Articular chondrocyte of knee joint (primary cell): ENCODE results near the gene KLHDC9. TPM values are rescaled to one million over a fixed set of nuclear protein-coding genes. Genes with fewer than 3 reads are reported as not detected.

Experiments used
- small RNA-seq: library from RNA; depleted of rRNA; stranded (forward); fragments of <200 nt; gene quantifications from one replicate; pipeline ENCODE3, GENCODE V24; 2012
- total RNA-seq: library from RNA; depleted of rRNA; stranded (reverse); fragments of >200 nt; gene quantifications from 2 replicates; pipeline ENCODE4 v1.2.3, GENCODE V29; 2012

Gene KLHDC9, protein sequence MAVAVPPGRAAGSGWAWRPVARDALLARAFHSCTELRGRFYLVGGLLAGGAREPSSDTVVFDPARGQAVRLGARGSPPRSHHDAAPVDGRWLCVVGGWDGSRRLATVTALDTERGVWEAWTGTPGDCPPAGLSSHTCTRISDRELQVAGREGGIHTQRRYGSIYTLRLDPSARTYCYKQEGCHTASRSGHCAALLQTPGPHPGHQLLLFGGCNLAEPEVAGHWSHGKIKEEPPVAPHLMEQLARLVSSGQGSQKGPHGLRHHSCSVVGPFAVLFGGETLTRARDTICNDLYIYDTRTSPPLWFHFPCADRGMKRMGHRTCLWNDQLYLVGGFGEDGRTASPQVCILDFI
- total RNA-seq, result 1.4 TPM in 2 replicates

DNA sequence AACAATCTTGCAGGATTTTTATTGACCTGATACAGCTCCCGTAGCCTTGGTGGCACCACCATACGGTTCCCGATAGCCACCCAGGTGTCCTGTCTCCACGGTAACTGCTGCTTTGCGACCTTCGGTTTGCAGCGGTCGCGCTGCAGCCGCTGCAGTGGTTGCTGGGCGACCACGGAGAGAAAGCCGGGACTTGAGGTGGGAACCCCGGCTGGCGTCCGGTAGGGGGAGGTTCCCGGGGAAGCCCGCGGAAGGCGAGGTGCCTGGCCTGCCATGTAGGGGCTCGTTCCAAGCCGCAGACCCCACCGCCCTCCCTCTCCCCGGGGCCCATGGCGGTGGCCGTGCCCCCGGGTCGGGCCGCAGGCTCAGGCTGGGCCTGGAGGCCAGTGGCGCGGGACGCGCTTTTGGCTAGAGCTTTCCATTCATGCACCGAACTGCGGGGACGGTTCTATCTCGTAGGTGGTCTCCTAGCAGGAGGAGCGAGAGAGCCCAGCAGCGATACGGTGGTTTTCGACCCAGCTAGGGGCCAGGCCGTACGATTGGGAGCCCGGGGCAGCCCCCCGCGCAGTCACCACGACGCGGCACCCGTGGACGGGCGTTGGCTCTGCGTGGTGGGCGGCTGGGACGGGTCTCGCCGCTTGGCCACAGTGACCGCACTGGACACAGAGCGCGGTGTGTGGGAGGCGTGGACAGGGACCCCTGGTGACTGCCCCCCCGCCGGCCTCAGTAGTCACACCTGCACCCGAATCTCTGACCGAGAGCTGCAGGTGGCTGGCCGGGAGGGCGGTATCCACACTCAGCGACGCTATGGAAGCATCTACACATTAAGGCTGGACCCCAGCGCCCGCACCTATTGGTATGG, at the start of gene KLHDC9:
Gene KLHDC9 (plus strand): TSS at position 152 of the 859 bp plus-strand sequence. CDS start 175 bp downstream, at position 327.

DNA sequence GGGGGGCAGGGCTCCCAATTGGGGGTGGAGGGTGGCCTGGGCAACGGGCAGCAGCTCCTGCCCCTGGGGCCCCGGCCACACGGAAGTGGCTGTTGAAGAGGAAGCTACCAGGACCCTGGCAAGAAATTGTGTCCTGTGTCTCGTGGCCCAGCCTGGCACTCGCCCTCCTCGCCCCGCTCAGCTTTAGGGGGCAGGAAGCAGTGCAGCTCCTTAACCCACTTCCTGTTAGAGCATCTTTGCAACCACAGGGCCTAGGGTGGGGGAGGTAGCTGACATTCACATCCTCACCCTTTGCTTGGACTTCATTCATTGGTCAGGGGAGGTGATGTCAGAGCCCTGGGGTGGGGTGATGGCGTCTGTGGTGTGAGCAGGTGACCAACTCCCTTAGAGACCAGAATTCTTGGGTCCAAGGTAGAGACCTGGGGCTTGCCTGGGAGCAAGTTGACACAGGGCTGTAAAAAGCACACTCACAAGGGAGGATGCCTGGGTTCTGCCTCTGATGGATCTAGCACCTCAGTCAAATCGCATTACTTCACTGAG, 28.4 kb upstream of the KLHDC9 start, which contains the start of gene ARHGAP30:
Gene ARHGAP30 (minus strand): TSS at position 161 of the 540 bp plus-strand sequence. CDS start 267 bp downstream, outside the sequence.

DNA sequence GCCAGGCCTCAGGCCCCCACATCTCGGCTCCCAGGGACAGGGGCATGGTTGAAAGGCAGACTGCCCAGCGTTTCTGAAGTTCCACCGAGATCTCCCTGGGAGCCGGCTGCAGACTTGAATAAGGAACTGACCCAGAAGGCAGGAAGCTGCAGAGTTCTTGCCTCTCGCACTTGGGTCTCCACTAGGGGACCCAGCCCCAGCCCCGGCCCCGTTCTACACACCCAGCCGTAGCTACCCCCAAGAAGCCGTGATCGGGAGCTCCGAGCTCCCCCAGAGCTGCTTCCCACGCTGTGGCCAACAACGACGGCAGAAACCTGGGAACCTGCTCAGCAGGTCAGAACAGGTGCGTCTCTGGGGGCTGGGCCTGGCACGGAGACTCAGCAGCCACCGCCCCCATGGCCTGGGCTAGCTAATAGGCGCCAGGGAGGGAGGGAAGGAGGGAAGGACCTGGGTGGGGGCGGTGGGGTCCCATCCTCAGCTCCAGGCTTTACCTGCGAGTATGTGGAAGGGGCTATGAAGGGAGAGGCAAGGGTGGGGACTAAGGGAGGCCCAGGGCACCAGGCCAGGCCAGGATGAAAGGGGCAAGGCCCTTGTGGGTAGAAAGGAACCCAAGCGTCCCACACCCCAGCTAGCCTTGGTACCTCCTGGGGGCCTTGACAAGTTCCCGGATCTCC, 8.8 kb upstream of the KLHDC9 start, which contains the start of gene NECTIN4:
Gene NECTIN4 (minus strand): TSS at position 308 of the 674 bp plus-strand sequence. CDS start 262 bp downstream, at position 46.

DNA sequence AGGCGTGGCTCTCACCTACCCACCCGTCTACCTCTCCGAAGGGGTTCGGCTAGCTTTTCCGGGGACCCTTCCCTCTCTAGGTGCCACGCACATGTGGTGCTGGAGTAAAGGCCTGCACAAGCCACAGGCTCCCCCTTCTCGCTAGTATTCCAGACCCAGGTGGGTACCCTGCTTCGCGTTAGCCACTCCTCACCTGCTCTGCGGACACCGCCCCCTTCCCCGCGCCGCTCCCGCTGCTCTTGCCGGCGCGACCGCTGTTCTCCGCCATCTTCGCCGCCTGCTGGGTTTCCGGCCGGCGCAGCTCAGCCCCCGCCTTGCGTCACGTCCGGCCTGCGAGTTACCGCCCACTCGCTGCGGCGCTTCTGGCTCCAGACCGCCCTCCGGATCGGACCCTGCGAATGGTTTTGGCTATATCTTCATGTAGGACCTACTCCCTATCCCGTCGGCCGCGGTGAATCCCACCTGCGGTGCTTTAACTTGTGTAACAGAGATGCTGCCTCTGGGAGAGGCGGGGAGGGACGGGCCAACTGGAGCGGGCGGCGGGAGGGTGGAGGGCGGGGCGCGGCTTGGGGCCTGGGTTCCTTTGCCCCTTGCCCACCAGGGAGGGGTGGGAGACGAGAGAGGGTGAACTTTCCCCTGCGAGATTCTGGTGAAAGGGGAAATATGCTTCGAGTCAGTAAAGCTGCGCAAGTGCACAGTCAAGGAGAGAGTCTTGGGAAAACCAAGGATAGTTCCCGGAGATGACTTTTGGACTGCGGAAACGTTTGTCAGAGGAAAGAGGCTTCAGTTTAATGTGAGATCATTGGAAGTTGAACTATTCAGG, 19.8 kb downstream of the KLHDC9 start, which contains the start of the genes NIT1 and PFDN2:
Gene NIT1 (plus strand): TSS at position 347 of the 823 bp plus-strand sequence. CDS start 72 bp downstream, at position 419.
Gene PFDN2 (minus strand): TSS at position 279 of the 823 bp plus-strand sequence. CDS start 11 bp downstream, at position 268.

DNA sequence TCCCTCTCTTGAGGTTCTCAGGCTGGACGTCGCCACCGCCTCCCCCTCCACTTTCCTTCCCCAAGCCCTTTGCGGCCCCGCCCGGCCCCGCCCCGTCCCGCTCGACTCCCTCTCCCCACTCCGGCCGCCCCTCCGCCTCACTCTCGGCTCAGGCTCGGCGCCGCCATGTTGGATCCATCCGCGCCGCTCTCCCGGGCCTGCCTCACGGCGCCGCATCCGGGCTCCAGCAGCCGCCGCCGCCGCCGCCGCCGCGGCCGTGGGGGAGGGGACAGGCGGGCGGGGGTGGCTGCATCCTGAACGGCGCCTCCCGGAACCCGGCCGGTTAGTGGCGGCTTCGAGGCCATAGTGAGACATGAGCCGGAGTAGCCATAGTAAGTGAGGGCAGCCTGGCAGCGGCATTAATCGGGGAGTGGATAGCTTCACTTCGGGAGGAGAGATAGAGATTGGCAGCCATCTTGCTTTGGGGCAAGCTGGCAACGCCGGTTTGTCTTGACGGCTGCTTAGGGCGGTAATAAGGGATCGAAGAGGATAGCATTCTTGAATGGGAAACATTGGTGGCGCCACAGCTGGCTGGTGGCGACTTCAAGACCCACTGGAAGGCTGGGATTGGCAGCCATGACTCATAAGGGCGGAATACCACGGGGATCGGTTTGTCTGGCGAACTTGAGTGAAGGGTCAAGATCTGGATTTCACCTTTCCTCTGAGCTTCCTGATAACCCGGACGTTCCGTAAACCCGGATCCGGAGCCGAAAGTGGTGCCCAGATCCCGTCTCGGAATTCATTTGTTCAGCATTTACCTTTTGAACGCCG, 34.5 kb downstream of the KLHDC9 start, which contains the start of gene DEDD:
Gene DEDD (minus strand): TSS at position 258 of the 810 bp plus-strand sequence. CDS start 8,205 bp downstream, outside the sequence.

Small RNA genes within 50 kb of the gene (small RNA-seq; reads per million reads assigned to genes)
- gene RF01225, result not detected

Other genes with a start within 250 kb of the KLHDC9 start
- not detected in 2 replicates for gene CD244, start 235.5 kb upstream of the KLHDC9 start, total RNA-seq
- gene ITLN1, start 213.2 kb upstream of the KLHDC9 start, total RNA-seq, result not detected in 2 replicates
- gene ITLN2, start 143.6 kb upstream of the KLHDC9 start, total RNA-seq, result not detected in 2 replicates
- gene F11R, start 77.2 kb upstream of the KLHDC9 start, total RNA-seq, result 0.78 and 0.86 TPM in 2 replicates
- gene TSTD1, start 59.4 kb upstream of the KLHDC9 start, total RNA-seq, result 5.6 and 6.1 TPM in 2 replicates
- gene USF1, start 52.4 kb upstream of the KLHDC9 start, total RNA-seq, result 45.6 and 49.1 TPM in 2 replicates
- gene ARHGAP30, start 28.5 kb upstream of the KLHDC9 start, total RNA-seq, result under 0.01 TPM in 1 of 2 replicates, not detected in the other
- 0.13 TPM in 1 of 2 replicates, not detected in the other for gene NECTIN4, start 8.8 kb upstream of the KLHDC9 start, total RNA-seq
- 22.2 and 23.6 TPM in 2 replicates for gene PFDN2, start 19.7 kb downstream of the KLHDC9 start, total RNA-seq
- gene NIT1, start 19.7 kb downstream of the KLHDC9 start, total RNA-seq, result 19.1 and 21.4 TPM in 2 replicates
- gene DEDD, start 34.3 kb downstream of the KLHDC9 start, total RNA-seq, result 28.6 and 33.5 TPM in 2 replicates
- gene UFC1, start 55.6 kb downstream of the KLHDC9 start, total RNA-seq, result 133 TPM in 2 replicates
- 5.4 and 5.7 TPM in 2 replicates for gene USP21, start 61.1 kb downstream of the KLHDC9 start, total RNA-seq
- gene PPOX, start 68.1 kb downstream of the KLHDC9 start, total RNA-seq, result 6.8 and 10.2 TPM in 2 replicates
- gene B4GALT3, start 79.1 kb downstream of the KLHDC9 start, total RNA-seq, result 11.2 and 16.2 TPM in 2 replicates
- 0.43 and 0.52 TPM in 2 replicates for gene ADAMTS4, start 100.7 kb downstream of the KLHDC9 start, total RNA-seq
- 63.6 and 75.3 TPM in 2 replicates for gene NDUFS2, start 104.0 kb downstream of the KLHDC9 start, total RNA-seq
- gene FCER1G, start 116.9 kb downstream of the KLHDC9 start, total RNA-seq, result not detected in 2 replicates
- not detected in 2 replicates for gene APOA2, start 125.3 kb downstream of the KLHDC9 start, total RNA-seq
- gene TOMM40L, start 127.7 kb downstream of the KLHDC9 start, total RNA-seq, result 7.5 and 9.4 TPM in 2 replicates
- not detected in 2 replicates for gene NR1I3, start 139.8 kb downstream of the KLHDC9 start, total RNA-seq
- not detected in 2 replicates for gene PCP4L1, start 160.4 kb downstream of the KLHDC9 start, total RNA-seq
- gene MPZ, start 211.6 kb downstream of the KLHDC9 start, total RNA-seq, result 0.65 and 1.8 TPM in 2 replicates
- 24.7 and 61.3 TPM in 2 replicates for gene SDHC, start 216.0 kb downstream of the KLHDC9 start, total RNA-seq